Adipocyte (in vitro differentiated cells): Measurements from ENCODE around the gene IMMP2L.
"Not testable (repeated sequence)": the region's sequence is repeated elsewhere in the genome, so short reads cannot be mapped to it uniquely, and the experiment has no call there.

ENCODE experiments used
- DNase-seq: peaks from one replicate; pipeline ENCODE4 v3.0.0-alpha.2; 2015; ENCODE audit warnings: low read depth
- H3K27me3 ChIP-seq: replicated peaks from 2 replicates; pipeline ENCODE4 v1.7.0; 2013; ENCODE audit warnings: mild to moderate bottlenecking, low read length, moderate library complexity; ENCODE audit not compliant: control insufficient read depth, insufficient read depth
- H3K36me3 ChIP-seq: 2 replicates; pipeline ENCODE4 v1.7.0; 2013; ENCODE audit warnings: low read length, mild to moderate bottlenecking, moderate library complexity; ENCODE audit not compliant: control insufficient read depth, insufficient read depth, severe bottlenecking
- H3K4me1 ChIP-seq: 2 replicates; pipeline ENCODE4 v1.7.0; 2013; ENCODE audit warnings: mild to moderate bottlenecking, low read length, moderate library complexity; ENCODE audit not compliant: control insufficient read depth, insufficient read depth
- H3K4me3 ChIP-seq: 2 replicates; pipeline ENCODE4 v1.7.0; 2013; ENCODE audit warnings: mild to moderate bottlenecking, low read length, moderate library complexity
- H3K9ac ChIP-seq: 2 replicates; pipeline ENCODE4 v1.7.0; 2013; ENCODE audit warnings: mild to moderate bottlenecking, low read length, moderate library complexity
- H3K9me3 ChIP-seq: 2 replicates; pipeline ENCODE4 v1.7.0; 2013; ENCODE audit warnings: mild to moderate bottlenecking, low read length, moderate library complexity; ENCODE audit not compliant: control insufficient read depth

Gene IMMP2L

DNA sequence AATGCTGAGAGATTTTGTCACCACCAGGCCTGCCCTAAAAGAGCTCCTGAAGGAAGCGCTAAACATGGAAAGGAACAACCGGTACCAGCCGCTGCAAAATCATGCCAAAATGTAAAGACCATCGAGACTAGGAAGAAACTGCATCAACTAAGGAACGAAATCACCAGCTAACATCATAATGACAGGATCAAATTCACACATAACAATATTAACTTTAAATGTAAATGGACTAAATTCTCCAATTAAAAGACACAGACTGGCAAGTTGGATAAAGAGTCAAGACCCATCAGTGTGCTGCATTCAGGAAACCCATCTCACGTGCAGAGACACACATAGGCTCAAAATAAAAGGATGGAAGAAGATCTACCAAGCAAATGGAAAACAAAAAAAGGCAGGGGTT, 114.8 kb downstream of the IMMP2L start:
- H3K4me1 ChIP-seq, DNase-seq, H3K4me3 ChIP-seq: not testable (repeated sequence)

DNA sequence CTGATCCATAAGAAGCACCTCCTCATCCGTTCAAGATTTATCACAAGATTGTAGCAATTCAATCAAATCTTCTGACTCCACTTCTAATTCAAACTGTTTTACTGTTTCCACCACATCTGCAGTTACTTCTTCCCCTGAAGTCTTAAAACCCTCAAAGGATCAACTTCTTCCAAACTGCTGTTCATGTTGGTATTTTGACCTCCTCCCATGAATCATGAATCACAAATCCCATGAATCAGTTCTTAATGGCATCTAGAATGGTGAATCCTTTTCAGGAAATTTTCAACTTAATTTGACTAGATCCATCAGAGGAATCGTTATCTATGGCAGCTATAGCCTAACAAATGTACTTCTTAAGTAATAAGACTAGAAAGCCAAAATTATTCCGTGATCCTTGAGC, 122.3 kb downstream of the IMMP2L start:
- no peak for DNase-seq
- no peaks in the 10 kb centered on the region for H3K36me3 ChIP-seq

More for the DNA sequence above, 114.8 kb downstream of the IMMP2L start:
- not testable (repeated sequence) for H3K36me3 ChIP-seq, H3K9me3 ChIP-seq, H3K9ac ChIP-seq, H3K27me3 ChIP-seq

DNA sequence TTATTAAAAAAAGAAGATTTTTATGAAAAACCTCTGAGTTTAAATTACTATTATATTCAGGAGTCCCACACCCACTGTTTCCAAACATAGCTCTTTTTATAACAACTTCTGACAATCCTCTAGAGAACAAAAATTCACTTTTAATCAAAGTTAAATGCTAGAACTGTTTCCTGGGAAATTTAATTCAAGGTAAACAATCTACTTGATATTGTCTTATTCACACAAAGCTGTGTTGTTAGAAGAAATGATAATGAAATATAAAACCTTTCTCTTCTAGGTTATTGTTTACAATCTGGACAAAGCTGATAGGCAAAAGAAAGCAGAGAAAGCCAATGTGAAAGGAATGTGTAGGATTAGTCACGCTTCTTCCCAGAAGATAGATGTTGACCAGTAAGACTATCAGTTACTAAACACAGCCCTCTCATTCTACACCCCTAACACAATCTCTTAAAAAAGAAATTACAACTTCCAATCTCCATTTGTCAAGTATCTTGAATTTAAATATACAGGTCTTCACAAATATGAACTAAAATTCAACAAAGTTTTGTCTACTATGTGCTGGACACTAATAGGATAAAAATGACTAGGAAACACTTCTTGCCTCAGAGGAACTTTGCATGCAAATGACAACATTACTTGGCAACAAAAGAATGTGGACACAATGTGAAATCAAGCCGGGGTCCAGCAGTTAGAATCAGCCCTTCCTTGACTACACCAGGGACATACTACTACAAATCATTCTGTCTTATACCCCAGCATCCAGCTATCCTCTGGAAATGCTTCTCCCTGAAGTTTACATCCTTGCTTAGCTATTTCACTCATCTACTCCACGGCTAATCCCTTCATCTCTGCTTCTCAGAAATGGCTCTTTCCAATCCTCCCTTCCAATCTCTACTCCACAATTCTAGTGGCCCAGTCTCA, 123.7 kb downstream of the IMMP2L start:
- H3K36me3 ChIP-seq, result no peaks in the 10 kb centered on the region
- peak; percentile 82 for DNase-seq
- peaks cover 37% of the 10 kb centered on the region for H3K4me1 ChIP-seq
- peak overlapping the region; percentile 57 for H3K9ac ChIP-seq
- peak overlapping the region; percentile 51 for H3K4me3 ChIP-seq
- no peaks in the 10 kb centered on the region for H3K9me3 ChIP-seq
- no peaks in the 10 kb centered on the region for H3K27me3 ChIP-seq

More for the DNA sequence above, 122.3 kb downstream of the IMMP2L start:
- Histone ChIP-seq H3K4me3 (no peak overlapping the region), H3K4me1 (peaks cover 37% of the 10 kb centered on the region), H3K27me3 (no peaks in the 10 kb centered on the region), H3K9ac (no peak overlapping the region), H3K9me3 (no peaks in the 10 kb centered on the region)

DNA sequence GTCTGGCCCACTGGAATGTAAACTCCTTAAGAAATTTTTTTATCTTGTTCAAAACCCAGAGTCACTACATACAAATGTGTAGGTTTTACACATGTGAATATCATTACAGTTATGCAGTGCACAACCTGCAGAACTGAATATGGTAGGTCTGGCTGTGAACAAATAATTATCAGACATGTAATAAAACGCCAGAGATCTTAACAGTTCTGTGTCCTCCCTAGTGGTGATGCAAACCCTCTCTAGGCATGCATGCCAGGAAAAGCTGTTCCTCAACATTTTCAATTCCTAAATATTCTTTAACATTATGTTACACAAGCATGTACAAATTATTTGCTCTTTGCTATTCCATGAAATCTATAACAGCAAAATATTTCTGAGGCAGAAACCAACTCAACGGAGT, 124.6 kb downstream of the IMMP2L start:
- peak overlapping the region; percentile 57 for H3K9ac ChIP-seq
- no peak overlapping the region for H3K4me3 ChIP-seq
- peak; percentile 51 for DNase-seq
- no peaks in the 10 kb centered on the region for H3K27me3 ChIP-seq
- peaks cover 39% of the 10 kb centered on the region for H3K4me1 ChIP-seq
- no peaks in the 10 kb centered on the region for H3K36me3 ChIP-seq
- H3K9me3 ChIP-seq, result no peaks in the 10 kb centered on the region

GRCh38 chr7:111436608-111437007, 125.7 kb downstream of the IMMP2L start:
- Histone ChIP-seq H3K4me3 (no peak overlapping the region), H3K9me3 (no peaks in the 10 kb centered on the region), H3K9ac (no peak overlapping the region), H3K27me3 (no peaks in the 10 kb centered on the region), H3K36me3 (no peaks in the 10 kb centered on the region), H3K4me1 (peaks cover 49% of the 10 kb centered on the region)
- no peak for DNase-seq

DNA sequence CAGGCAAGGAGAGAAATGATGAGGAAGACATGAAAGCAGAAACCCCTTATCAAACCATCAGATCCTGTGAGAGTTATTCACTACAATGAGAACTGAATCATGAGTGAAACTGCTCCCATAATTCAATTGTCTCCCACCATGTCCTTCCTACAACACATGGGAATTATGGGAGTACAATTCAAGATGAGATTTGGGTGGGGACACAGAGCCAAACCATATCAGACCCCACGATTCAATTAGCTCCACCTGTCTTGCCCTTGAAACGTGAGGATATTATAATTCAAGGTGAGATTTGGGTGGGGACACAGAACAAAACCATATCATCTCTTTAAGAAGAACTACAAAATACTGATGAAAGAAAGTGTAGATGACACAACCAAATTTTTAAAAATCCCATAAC, 128.9 kb downstream of the IMMP2L start:
- no peak overlapping the region for H3K4me3 ChIP-seq
- peaks cover 32% of the 10 kb centered on the region for H3K4me1 ChIP-seq
- no peak overlapping the region for H3K9ac ChIP-seq
- no peaks in the 10 kb centered on the region for H3K27me3 ChIP-seq
- no peaks in the 10 kb centered on the region for H3K36me3 ChIP-seq
- no peaks in the 10 kb centered on the region for H3K9me3 ChIP-seq
- DNase-seq, result no peak

DNA sequence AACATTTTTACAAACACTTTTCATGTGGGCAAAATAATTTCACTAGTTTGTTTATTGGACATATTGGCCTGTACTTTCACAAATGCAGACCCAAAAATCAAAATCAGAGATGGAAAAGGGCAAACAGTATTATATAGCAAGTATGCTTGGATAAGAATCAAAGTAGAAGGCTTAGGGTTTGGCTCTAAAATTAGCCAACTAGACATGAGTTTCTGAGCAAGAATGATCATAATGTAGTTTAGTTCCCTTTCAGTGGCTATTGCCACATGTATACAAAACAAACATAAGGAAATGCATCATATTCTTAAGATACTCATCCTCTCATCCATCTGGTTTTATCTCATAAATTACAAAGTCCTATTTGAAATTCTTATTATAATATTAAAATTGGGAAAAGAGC, 132.5 kb downstream of the IMMP2L start:
- Histone ChIP-seq H3K9ac (peak overlapping the region; percentile 22), H3K4me3 (no peak overlapping the region), H3K27me3 (no peaks in the 10 kb centered on the region), H3K4me1 (peaks cover 25% of the 10 kb centered on the region), H3K36me3 (no peaks in the 10 kb centered on the region), H3K9me3 (no peaks in the 10 kb centered on the region)
- DNase-seq, result peak; percentile 67

DNA sequence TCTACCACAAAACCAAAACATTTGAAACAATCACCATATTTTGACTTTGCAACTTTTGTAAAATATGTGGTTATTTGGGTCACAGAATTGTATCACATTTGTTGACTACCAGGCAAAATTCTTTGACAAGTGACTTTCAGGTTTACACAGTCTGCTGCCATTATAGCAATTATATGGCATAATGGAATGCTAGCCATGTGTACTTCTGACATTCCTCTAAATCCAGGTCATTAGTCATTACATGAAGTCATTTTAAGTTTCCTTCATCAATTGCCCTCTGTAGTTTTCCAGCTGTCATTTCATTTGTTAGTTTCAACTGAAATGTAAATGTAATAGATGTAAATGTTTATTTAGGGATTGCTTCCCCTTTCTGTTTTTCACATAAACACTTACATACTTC, 137.5 kb downstream of the IMMP2L start:
- Histone ChIP-seq H3K9me3 (no peaks in the 10 kb centered on the region), H3K9ac (no peak overlapping the region), H3K36me3 (no peaks in the 10 kb centered on the region), H3K4me1 (peaks cover 19% of the 10 kb centered on the region), H3K27me3 (no peaks in the 10 kb centered on the region), H3K4me3 (no peak overlapping the region)
- peak; percentile 44 for DNase-seq

GRCh38 chr7:111414374-111414773, 147.9 kb downstream of the IMMP2L start:
- Histone ChIP-seq H3K9me3 (no peaks in the 10 kb centered on the region), H3K9ac (no peak overlapping the region), H3K4me3 (peak overlapping the region; percentile 73), H3K36me3 (no peaks in the 10 kb centered on the region), H3K4me1 (peaks cover 27% of the 10 kb centered on the region), H3K27me3 (no peaks in the 10 kb centered on the region)
- DNase-seq, result no peak

- no peaks in the 10 kb centered on the region for H3K9me3 ChIP-seq
- no peaks in the 10 kb centered on the region for H3K36me3 ChIP-seq
- peaks cover 31% of the 10 kb centered on the region for H3K4me1 ChIP-seq
- DNase-seq, result no peak
- H3K9ac ChIP-seq, result peak overlapping the region; percentile 74
- H3K27me3 ChIP-seq, result no peaks in the 10 kb centered on the region
- H3K4me3 ChIP-seq, result peak overlapping the region; percentile 73
These were observed 148.6 kb downstream of the IMMP2L start for GRCh38 chr7:111413739-111414138.

DNA sequence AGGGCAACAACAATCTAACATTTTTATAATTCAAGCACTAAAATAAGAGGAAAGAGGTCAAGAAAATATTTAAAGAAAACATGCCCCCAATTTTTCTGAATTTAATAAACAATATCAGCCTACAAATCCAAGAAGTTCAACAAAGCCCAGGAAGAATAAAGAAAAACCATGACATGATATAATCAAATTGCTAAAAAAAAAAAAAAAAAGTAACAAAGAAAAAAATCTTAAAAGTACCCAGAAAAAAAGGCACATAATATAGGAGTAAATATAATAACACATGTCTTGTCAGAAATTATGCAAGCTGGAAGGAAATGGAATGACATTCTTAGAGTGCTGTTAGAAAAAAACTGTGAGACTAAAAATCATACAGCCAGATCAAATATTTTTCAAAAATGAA, 151.4 kb downstream of the IMMP2L start:
- no peak overlapping the region for H3K4me3 ChIP-seq
- H3K36me3 ChIP-seq, result no peaks in the 10 kb centered on the region
- H3K4me1 ChIP-seq, result peaks cover 39% of the 10 kb centered on the region
- no peaks in the 10 kb centered on the region for H3K27me3 ChIP-seq
- no peak for DNase-seq
- no peaks in the 10 kb centered on the region for H3K9me3 ChIP-seq
- H3K9ac ChIP-seq, result no peak overlapping the region
